Measurements from ENCODE around the gene PXDN.

The PXDN gene

GRCh38 chr2:1748741-1749488, 4.6 kb upstream of the PXDN start:
- peaks cover 4% of the 10 kb centered on the region for H3K9me3 ChIP-seq (ENCODE audit: insufficient read depth, low read length, severe bottlenecking)
- H3K4me3 ChIP-seq (ENCODE audit: low read depth in 1 of 2, low read length in 2 of 2), result no peak overlapping the region
- H4K20me1 ChIP-seq (ENCODE audit: insufficient read depth, low read length), result no peaks in the 10 kb centered on the region
- H3K27ac ChIP-seq (ENCODE audit: low read length), result no peak overlapping the region
- TF ChIP-seq EZH2 (IDR thresholded peaks at IDR 0.05; ENCODE audit: borderline replicate concordance, low read depth, low read length, severe bottlenecking) (no peak), CTCF (IDR thresholded peaks at IDR 0.05; ENCODE audit: borderline replicate concordance, extremely low read depth, low read length, poor library complexity, severe bottlenecking) (no peak)
- ATAC-seq (ENCODE audit: insufficient read depth, low read depth) (no peak), DNase-seq (no peak)
- no peak overlapping the region for H3K9ac ChIP-seq (ENCODE audit: low read depth, low read length)
- no peak overlapping the region for H2AFZ ChIP-seq (ENCODE audit: low read depth, low read length)
- H3K27me3 ChIP-seq (ENCODE audit: insufficient read depth, low read length, poor library complexity), result no peaks in the 10 kb centered on the region
- no peaks in the 10 kb centered on the region for H3K4me1 ChIP-seq (ENCODE audit: insufficient read depth, low read length)
- H3K79me2 ChIP-seq (ENCODE audit: insufficient read depth, low read length), result no peaks in the 10 kb centered on the region
- no peaks in the 10 kb centered on the region for H3K36me3 ChIP-seq (ENCODE audit: insufficient read depth, low read length)
- H3K4me2 ChIP-seq (ENCODE audit: insufficient read depth, low read length), result no peak overlapping the region

- Histone ChIP-seq H3K9ac (ENCODE audit: low read depth, low read length) (no peak overlapping the region), H3K4me3 (ENCODE audit: low read depth in 1 of 2, low read length in 2 of 2) (no peak overlapping the region), H3K27ac (ENCODE audit: low read length) (no peak overlapping the region), H3K9me3 (ENCODE audit: insufficient read depth, low read length, severe bottlenecking) (no peaks in the 10 kb centered on the region), H3K4me1 (ENCODE audit: insufficient read depth, low read length) (no peaks in the 10 kb centered on the region), H3K4me2 (ENCODE audit: insufficient read depth, low read length) (no peak overlapping the region), H3K79me2 (ENCODE audit: insufficient read depth, low read length) (no peaks in the 10 kb centered on the region), H2AFZ (ENCODE audit: low read depth, low read length) (no peak overlapping the region), H3K27me3 (ENCODE audit: insufficient read depth, low read length, poor library complexity) (no peaks in the 10 kb centered on the region), H4K20me1 (ENCODE audit: insufficient read depth, low read length) (no peaks in the 10 kb centered on the region), H3K36me3 (ENCODE audit: insufficient read depth, low read length) (no peaks in the 10 kb centered on the region)
- TF ChIP-seq EZH2 (IDR thresholded peaks at IDR 0.05; ENCODE audit: borderline replicate concordance, low read depth, low read length, severe bottlenecking), result no peak
- no peak for TF ChIP-seq CTCF (IDR thresholded peaks at IDR 0.05; ENCODE audit: borderline replicate concordance, extremely low read depth, low read length, poor library complexity, severe bottlenecking)
- no peak for DNase-seq
- ATAC-seq (ENCODE audit: insufficient read depth, low read depth), result no peak
Measured at GRCh38 chr2:1748176-1748740, 3.9 kb upstream of the PXDN start.

GRCh38 chr2:1747065-1747941, 3.0 kb upstream of the PXDN start:
- Histone ChIP-seq H3K4me2 (ENCODE audit: insufficient read depth, low read length) (no peak overlapping the region), H3K4me3 (ENCODE audit: low read depth in 1 of 2, low read length in 2 of 2) (no peak overlapping the region), H3K27ac (ENCODE audit: low read length) (no peak overlapping the region), H3K36me3 (ENCODE audit: insufficient read depth, low read length) (no peaks in the 10 kb centered on the region), H2AFZ (ENCODE audit: low read depth, low read length) (no peak overlapping the region), H4K20me1 (ENCODE audit: insufficient read depth, low read length) (no peaks in the 10 kb centered on the region), H3K4me1 (ENCODE audit: insufficient read depth, low read length) (no peaks in the 10 kb centered on the region), H3K79me2 (ENCODE audit: insufficient read depth, low read length) (no peaks in the 10 kb centered on the region), H3K9me3 (ENCODE audit: insufficient read depth, low read length, severe bottlenecking) (no peaks in the 10 kb centered on the region), H3K9ac (ENCODE audit: low read depth, low read length) (no peak overlapping the region), H3K27me3 (ENCODE audit: insufficient read depth, low read length, poor library complexity) (no peaks in the 10 kb centered on the region)
- DNase-seq (no peak), ATAC-seq (ENCODE audit: insufficient read depth, low read depth) (no peak)
- TF ChIP-seq CTCF (IDR thresholded peaks at IDR 0.05; ENCODE audit: borderline replicate concordance, extremely low read depth, low read length, poor library complexity, severe bottlenecking), result no peak
- TF ChIP-seq EZH2 (IDR thresholded peaks at IDR 0.05; ENCODE audit: borderline replicate concordance, low read depth, low read length, severe bottlenecking), result no peak
